Measurements from ENCODE around the gene TOP1.
A peak's percentile ranks its signal among the peaks of the same experiment; 100 is the strongest.
"Not testable (repeated sequence)": the region's sequence is repeated elsewhere in the genome, so short reads cannot be mapped to it uniquely, and the experiment has no call there.

TOP1 gene

GRCh38 chr20:41028359-41029149 is at the start of gene TOP1:
Gene TOP1, plus strand, starts transcription at chr20:41028822. Its CDS starts 246 bp downstream, at chr20:41029068.
- peak; percentile 85 for DNase-seq

- DNase-seq: no peak
These were observed 49.4 kb upstream of the TOP1 start for GRCh38 chr20:40979247-40979646.

- no peak for DNase-seq
These were observed 48.4 kb upstream of the TOP1 start for GRCh38 chr20:40980106-40980827.

GRCh38 chr20:40980828-40981310 is 47.8 kb upstream of the TOP1 start:
- DNase-seq: no peak

- DNase-seq: no peak
These were observed 46.0 kb upstream of the TOP1 start for GRCh38 chr20:40982415-40983145.

GRCh38 chr20:40983898-40984297 is 44.7 kb upstream of the TOP1 start:
- no peak for DNase-seq

GRCh38 chr20:40984496-40984895 is 44.1 kb upstream of the TOP1 start:
- DNase-seq: no peak

- no peak for DNase-seq
These were observed 41.8 kb upstream of the TOP1 start for GRCh38 chr20:40986774-40987173.

- peak; percentile 3 for DNase-seq
These were observed 38.0 kb upstream of the TOP1 start for GRCh38 chr20:40990542-40991120.

GRCh38 chr20:40991181-40991889 is 37.3 kb upstream of the TOP1 start:
- no peak for DNase-seq

- no peak for DNase-seq
These were observed 36.1 kb upstream of the TOP1 start for GRCh38 chr20:40992349-40993113.

- no peak for DNase-seq
These were observed 34.7 kb upstream of the TOP1 start for GRCh38 chr20:40993794-40994540.

GRCh38 chr20:40996326-40996725 is 32.3 kb upstream of the TOP1 start:
- DNase-seq: no peak

- DNase-seq: no peak
These were observed 31.5 kb upstream of the TOP1 start for GRCh38 chr20:40997116-40997515.

- no peak for DNase-seq
These were observed 28.8 kb upstream of the TOP1 start for GRCh38 chr20:40999841-41000240.

GRCh38 chr20:41000628-41001027 is 28.0 kb upstream of the TOP1 start:
- no peak for DNase-seq

- DNase-seq: no peak
These were observed 27.1 kb upstream of the TOP1 start for GRCh38 chr20:41001497-41001896.

- no peak for DNase-seq
These were observed 25.8 kb upstream of the TOP1 start for GRCh38 chr20:41002842-41003142.

- no peak for DNase-seq
These were observed 25.3 kb upstream of the TOP1 start for GRCh38 chr20:41003143-41003935.

- not testable (repeated sequence) for DNase-seq
These were observed 24.7 kb upstream of the TOP1 start for GRCh38 chr20:41003936-41004294.

All from DMS79 (cell line).